ENCODE results near the gene IL34. TPM values are rescaled to one million over a fixed set of nuclear protein-coding genes. Genes with fewer than 3 reads are reported as not detected.

IL34 gene
- polyA plus RNA-seq, 1 of the 3 experiments (the other 2 are of a cell fraction) = 0.18 TPM

DNA sequence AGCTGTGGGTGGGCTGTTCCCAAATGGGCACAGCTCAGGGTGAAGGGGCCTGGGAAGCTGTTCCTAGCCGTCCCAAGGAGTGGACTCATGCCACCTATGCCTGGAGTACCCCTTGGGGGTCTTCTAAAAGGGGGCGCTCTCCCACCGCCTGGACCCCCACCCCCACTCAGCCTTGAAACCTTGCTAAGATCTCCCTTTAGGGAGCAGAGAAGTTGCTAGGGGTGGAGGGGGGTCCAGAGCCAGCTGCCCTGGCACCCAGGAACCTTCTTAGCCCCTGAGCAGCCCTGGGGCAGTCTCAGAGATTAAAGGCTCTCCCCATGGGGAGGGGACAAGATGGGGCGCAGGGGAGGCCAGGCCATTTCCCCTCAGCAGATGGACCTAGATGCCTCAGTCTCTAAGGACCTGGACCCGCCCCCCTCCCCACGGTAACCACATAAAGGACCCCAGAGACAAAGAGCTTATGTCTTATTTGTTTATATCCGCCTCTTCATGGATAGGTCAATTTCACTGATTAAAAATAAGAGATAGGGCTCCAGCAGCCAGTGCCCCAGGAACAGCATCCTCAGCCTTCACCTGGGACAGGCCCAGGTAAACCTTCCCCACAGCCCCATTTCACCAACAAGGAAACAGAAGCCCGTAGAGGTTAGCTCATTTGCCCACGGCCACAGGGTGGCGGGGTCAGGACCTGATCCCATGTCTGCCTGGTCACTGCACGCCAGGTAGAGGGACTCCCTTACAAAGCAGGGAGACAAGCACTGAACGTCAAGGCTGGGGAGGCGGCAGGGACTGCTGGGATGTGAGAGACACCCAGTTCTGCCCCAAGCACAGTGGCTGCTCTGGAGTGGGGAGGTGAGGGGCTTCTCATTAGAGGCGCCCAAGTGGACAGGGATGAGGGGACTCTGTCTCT lies 36.1 kb downstream of the IL34 start:
- no peak for DNase-seq
- Histone ChIP-seq H4K20me1 (ENCODE audit: insufficient read depth) (peaks cover 51% of the 10 kb centered on the region), H3K9me3 (no peaks in the 10 kb centered on the region), H3K9ac (no peak overlapping the region), H3K9me2 (no peaks in the 10 kb centered on the region), H3K27ac (ENCODE audit: low read depth in 2 of 2, low read length in 1 of 2) (peak overlapping the region in 1 of 2 experiments; percentile 55; a peak in 1 of 4 replicates), H3K36me3 (replicated peaks in 1 of 2; ENCODE audit: control insufficient read depth in 1 of 2, insufficient read depth in 2 of 2, low read length in 1 of 2) (peaks cover 12 to 35% of the 10 kb centered on the region in 2 experiments), H3F3A (replicated peaks; ENCODE audit: insufficient read depth) (no peaks in the 10 kb centered on the region), H3K79me2 (ENCODE audit: insufficient read depth) (peaks cover 55% of the 10 kb centered on the region), H2AFZ (ENCODE audit: low read depth) (no peak overlapping the region), H3K27me3 (ENCODE audit: insufficient read depth) (no peaks in the 10 kb centered on the region), H3K4me2 (0 out of 2 replicates have a peak overlapping the region, but pooled peaks have one; percentile 84), H3K4me3 (ENCODE audit: low read depth in 2 of 2, low read length in 1 of 2) (no peak overlapping the region), H3K4me1 (ENCODE audit: control insufficient read depth in 1 of 2, insufficient read depth in 2 of 2, low read depth in 1 of 2, low read length in 1 of 2) (peaks cover 11 to 53% of the 10 kb centered on the region in 2 experiments; a peak in 3 of 4 replicates)
- ChIA-PET CTCF (interaction anchor here (0.6 to 14.3 kb wide), 7 partner anchors 20 to 86 kb away, joined by 3 to 181 read pairs (median 6); no protein-coding TSS in a partner anchor), POLR2A (no interaction called here)
- WGBS (ENCODE audit: low lambda C conversion rate) = 83% methylated on average over 11 of the region's 14 CpGs
- TF ChIP-seq SMC3 (IDR thresholded peaks at IDR 0.05; ENCODE audit: low read depth, low read length) = no peak
- TF ChIP-seq, protein P1, sequence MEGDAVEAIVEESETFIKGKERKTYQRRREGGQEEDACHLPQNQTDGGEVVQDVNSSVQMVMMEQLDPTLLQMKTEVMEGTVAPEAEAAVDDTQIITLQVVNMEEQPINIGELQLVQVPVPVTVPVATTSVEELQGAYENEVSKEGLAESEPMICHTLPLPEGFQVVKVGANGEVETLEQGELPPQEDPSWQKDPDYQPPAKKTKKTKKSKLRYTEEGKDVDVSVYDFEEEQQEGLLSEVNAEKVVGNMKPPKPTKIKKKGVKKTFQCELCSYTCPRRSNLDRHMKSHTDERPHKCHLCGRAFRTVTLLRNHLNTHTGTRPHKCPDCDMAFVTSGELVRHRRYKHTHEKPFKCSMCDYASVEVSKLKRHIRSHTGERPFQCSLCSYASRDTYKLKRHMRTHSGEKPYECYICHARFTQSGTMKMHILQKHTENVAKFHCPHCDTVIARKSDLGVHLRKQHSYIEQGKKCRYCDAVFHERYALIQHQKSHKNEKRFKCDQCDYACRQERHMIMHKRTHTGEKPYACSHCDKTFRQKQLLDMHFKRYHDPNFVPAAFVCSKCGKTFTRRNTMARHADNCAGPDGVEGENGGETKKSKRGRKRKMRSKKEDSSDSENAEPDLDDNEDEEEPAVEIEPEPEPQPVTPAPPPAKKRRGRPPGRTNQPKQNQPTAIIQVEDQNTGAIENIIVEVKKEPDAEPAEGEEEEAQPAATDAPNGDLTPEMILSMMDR (IDR thresholded peaks at IDR 0.05) = 0 out of 2 replicates have a peak, but pooled peaks have one; percentile 8
- TF ChIP-seq YY1 (IDR thresholded peaks at IDR 0.05; ENCODE audit: low read depth) = no peak

DNA sequence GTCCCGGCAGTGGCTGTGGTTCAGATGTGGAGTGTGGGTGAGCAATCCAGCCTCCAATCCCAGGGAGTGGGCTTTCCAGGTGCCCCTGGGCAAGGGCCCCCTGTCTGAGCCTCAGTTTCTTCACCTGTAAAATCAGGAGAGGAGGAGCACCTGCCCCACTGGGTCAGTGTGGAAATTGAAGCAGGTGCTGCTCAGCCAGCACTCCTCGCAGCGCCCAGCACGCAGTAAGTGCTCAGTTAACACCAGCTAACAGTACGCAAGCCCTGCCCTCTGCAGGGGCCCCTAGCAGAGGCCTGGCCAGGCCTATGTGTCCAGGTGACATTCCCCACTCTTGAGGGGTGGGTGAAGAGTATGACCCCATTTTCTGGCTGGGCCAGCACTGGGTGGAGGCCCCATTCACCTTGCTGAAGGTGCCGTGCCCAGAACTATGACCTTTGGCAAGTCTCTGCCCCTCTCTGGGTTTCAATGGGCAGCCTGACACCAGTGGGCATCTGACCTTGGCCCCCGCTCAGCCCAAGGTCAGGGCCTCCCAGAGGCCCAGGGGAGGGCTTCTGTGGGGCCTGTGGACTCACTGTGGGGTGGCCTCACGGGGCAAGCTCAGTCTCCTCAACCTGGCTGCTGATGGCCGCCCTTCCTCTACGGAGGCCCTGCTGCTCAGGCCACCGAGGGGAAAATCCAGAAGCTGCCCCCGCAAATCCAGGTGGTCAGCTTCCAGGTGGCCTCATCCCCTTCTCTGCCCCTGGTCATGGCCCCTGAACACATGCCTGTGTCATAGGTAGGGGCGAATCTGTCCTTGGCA lies 37.0 kb downstream of the IL34 start:
- H3K79me2 ChIP-seq (ENCODE audit: insufficient read depth) = peaks cover 55% of the 10 kb centered on the region
- H3F3A ChIP-seq (replicated peaks; ENCODE audit: insufficient read depth) = no peaks in the 10 kb centered on the region
- no peaks in the 10 kb centered on the region for H3K9me2 ChIP-seq
- no peak overlapping the region; a peak in 1 of 4 replicates for H3K27ac ChIP-seq (ENCODE audit: low read depth in 2 of 2, low read length in 1 of 2)
- DNase-seq = no peak
- peaks cover 9 to 26% of the 10 kb centered on the region in 2 experiments for H3K36me3 ChIP-seq (replicated peaks in 1 of 2; ENCODE audit: control insufficient read depth in 1 of 2, insufficient read depth in 2 of 2, low read length in 1 of 2)
- no peak overlapping the region for H3K9ac ChIP-seq
- ChIA-PET CTCF (interaction anchor here (0.6 to 14.3 kb wide), 8 partner anchors 10 to 85 kb away, joined by 3 to 181 read pairs (median 4); no protein-coding TSS in a partner anchor), POLR2A (no interaction called here)
- H4K20me1 ChIP-seq (ENCODE audit: insufficient read depth) = peaks cover 51% of the 10 kb centered on the region
- H3K4me2 ChIP-seq = peak overlapping the region; percentile 84; the same call in 1 of the 2 replicates
- H3K9me3 ChIP-seq = no peaks in the 10 kb centered on the region
- 81% methylated on average over 6 of the region's 13 CpGs for WGBS (ENCODE audit: low lambda C conversion rate)
- no peak for TF ChIP-seq JUND (IDR thresholded peaks at IDR 0.05)
- TF ChIP-seq, protein P2, sequence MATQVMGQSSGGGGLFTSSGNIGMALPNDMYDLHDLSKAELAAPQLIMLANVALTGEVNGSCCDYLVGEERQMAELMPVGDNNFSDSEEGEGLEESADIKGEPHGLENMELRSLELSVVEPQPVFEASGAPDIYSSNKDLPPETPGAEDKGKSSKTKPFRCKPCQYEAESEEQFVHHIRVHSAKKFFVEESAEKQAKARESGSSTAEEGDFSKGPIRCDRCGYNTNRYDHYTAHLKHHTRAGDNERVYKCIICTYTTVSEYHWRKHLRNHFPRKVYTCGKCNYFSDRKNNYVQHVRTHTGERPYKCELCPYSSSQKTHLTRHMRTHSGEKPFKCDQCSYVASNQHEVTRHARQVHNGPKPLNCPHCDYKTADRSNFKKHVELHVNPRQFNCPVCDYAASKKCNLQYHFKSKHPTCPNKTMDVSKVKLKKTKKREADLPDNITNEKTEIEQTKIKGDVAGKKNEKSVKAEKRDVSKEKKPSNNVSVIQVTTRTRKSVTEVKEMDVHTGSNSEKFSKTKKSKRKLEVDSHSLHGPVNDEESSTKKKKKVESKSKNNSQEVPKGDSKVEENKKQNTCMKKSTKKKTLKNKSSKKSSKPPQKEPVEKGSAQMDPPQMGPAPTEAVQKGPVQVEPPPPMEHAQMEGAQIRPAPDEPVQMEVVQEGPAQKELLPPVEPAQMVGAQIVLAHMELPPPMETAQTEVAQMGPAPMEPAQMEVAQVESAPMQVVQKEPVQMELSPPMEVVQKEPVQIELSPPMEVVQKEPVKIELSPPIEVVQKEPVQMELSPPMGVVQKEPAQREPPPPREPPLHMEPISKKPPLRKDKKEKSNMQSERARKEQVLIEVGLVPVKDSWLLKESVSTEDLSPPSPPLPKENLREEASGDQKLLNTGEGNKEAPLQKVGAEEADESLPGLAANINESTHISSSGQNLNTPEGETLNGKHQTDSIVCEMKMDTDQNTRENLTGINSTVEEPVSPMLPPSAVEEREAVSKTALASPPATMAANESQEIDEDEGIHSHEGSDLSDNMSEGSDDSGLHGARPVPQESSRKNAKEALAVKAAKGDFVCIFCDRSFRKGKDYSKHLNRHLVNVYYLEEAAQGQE (IDR thresholded peaks at IDR 0.05; ENCODE audit: low read depth, low read length) = no peak
- no peak for TF ChIP-seq NRF1 (IDR thresholded peaks at IDR 0.05; ENCODE audit: low read depth, low read length)
- no peak for TF ChIP-seq RFX5 (IDR thresholded peaks at IDR 0.05; ENCODE audit: low read length)
- no peak for TF ChIP-seq POLR2AphosphoS5 (IDR thresholded peaks at IDR 0.05; ENCODE audit: low read depth, low read length)
- no peaks in the 10 kb centered on the region for H3K27me3 ChIP-seq (ENCODE audit: insufficient read depth)
- peaks cover 19 to 62% of the 10 kb centered on the region in 2 experiments; a peak in 3 of 4 replicates for H3K4me1 ChIP-seq (ENCODE audit: control insufficient read depth in 1 of 2, insufficient read depth in 2 of 2, low read depth in 1 of 2, low read length in 1 of 2)
- H3K4me3 ChIP-seq (ENCODE audit: low read depth in 2 of 2, low read length in 1 of 2) = no peak overlapping the region; a peak in 1 of 4 replicates
- H2AFZ ChIP-seq (ENCODE audit: low read depth) = no peak overlapping the region

Data from SK-N-SH (cell line).